Measurements from ENCODE around the gene CHST8. TPM values are rescaled to one million over a fixed set of nuclear protein-coding genes. Genes with fewer than 3 reads are reported as not detected.

CHST8 gene
- total RNA-seq, 1 donor from 2014 or later = 0.96 TPM

- Mint-ChIP-seq H3K36me3 (ENCODE audit: low read depth) (no peaks in the 10 kb centered on the region), H3K9me3 (peaks cover 2% of the 10 kb centered on the region), H3K27me3 (ENCODE audit: low read depth) (peaks cover 11% of the 10 kb centered on the region), H3K27ac (ENCODE audit: unreplicated experiment) (peak overlapping the region; percentile 31), H3K4me1 (no peaks in the 10 kb centered on the region), H3K4me3 (no peak overlapping the region)
- no peak for TF ChIP-seq CTCF (conservative IDR thresholded peaks at IDR 0.05)
- DNase-seq (ENCODE audit: low read depth, low spot score) = no peak
Measured at GRCh38 chr19:33722456-33723239, 100.9 kb downstream of the CHST8 start.

- no peak for DNase-seq (ENCODE audit: low read depth, low spot score)
- Mint-ChIP-seq H3K27me3 (ENCODE audit: low read depth) (peaks cover 10% of the 10 kb centered on the region), H3K4me1 (no peaks in the 10 kb centered on the region), H3K27ac (ENCODE audit: unreplicated experiment) (peak overlapping the region; percentile 35), H3K36me3 (ENCODE audit: low read depth) (no peaks in the 10 kb centered on the region), H3K9me3 (peaks cover 2% of the 10 kb centered on the region), H3K4me3 (no peak overlapping the region)
- no peak for TF ChIP-seq CTCF (conservative IDR thresholded peaks at IDR 0.05)
Measured at GRCh38 chr19:33723512-33723911, 101.8 kb downstream of the CHST8 start.

GRCh38 chr19:33724021-33724720 is 102.4 kb downstream of the CHST8 start:
- peaks cover 2% of the 10 kb centered on the region for H3K9me3 Mint-ChIP-seq

GRCh38 chr19:33724721-33725060 is 102.9 kb downstream of the CHST8 start:
- H3K4me1 Mint-ChIP-seq = no peaks in the 10 kb centered on the region
- no peak for DNase-seq (ENCODE audit: low read depth, low spot score)
- H3K4me3 Mint-ChIP-seq = no peak overlapping the region
- H3K36me3 Mint-ChIP-seq (ENCODE audit: low read depth) = no peaks in the 10 kb centered on the region
- no peak for TF ChIP-seq CTCF (conservative IDR thresholded peaks at IDR 0.05)
- H3K27ac Mint-ChIP-seq (ENCODE audit: unreplicated experiment) = no peak overlapping the region
- H3K9me3 Mint-ChIP-seq = peaks cover 2% of the 10 kb centered on the region
- peaks cover 15% of the 10 kb centered on the region for H3K27me3 Mint-ChIP-seq (ENCODE audit: low read depth)

More at GRCh38 chr19:33724021-33724720, 102.4 kb downstream of the CHST8 start:
- no peak for TF ChIP-seq CTCF (conservative IDR thresholded peaks at IDR 0.05)
- Mint-ChIP-seq H3K4me1 (no peaks in the 10 kb centered on the region), H3K27ac (ENCODE audit: unreplicated experiment) (peak overlapping the region; percentile 35), H3K36me3 (ENCODE audit: low read depth) (no peaks in the 10 kb centered on the region), H3K4me3 (no peak overlapping the region), H3K27me3 (ENCODE audit: low read depth) (peaks cover 12% of the 10 kb centered on the region)
- DNase-seq (ENCODE audit: low read depth, low spot score) = no peak

- Mint-ChIP-seq H3K4me1 (no peaks in the 10 kb centered on the region), H3K9me3 (peaks cover 2% of the 10 kb centered on the region), H3K4me3 (no peak overlapping the region), H3K27me3 (ENCODE audit: low read depth) (peaks cover 24% of the 10 kb centered on the region), H3K36me3 (ENCODE audit: low read depth) (no peaks in the 10 kb centered on the region), H3K27ac (ENCODE audit: unreplicated experiment) (no peak overlapping the region)
- TF ChIP-seq CTCF (conservative IDR thresholded peaks at IDR 0.05) = no peak
- DNase-seq (ENCODE audit: low read depth, low spot score) = no peak
Measured at GRCh38 chr19:33725567-33725966, 103.8 kb downstream of the CHST8 start.

Data from neural crest cell (in vitro differentiated cells).